Neural crest cell (in vitro differentiated cells): Measurements from ENCODE around the gene DUSP8. TPM values are rescaled to one million over a fixed set of nuclear protein-coding genes. Genes with fewer than 3 reads are reported as not detected.
"Not testable (repeated sequence)": the region's sequence is repeated elsewhere in the genome, so short reads cannot be mapped to it uniquely, and the experiment has no call there.

Experiments
- DNase-seq: peaks from one replicate; pipeline ENCODE4 v3.0.0; 2021; ENCODE audit warnings: low read depth, mixed read lengths, low spot score
- H3K27ac Mint-ChIP-seq: one replicate; pipeline ENCODE4 v1.8.0; 2021; ENCODE audit warnings: mild to moderate bottlenecking, mixed read lengths; ENCODE audit not compliant: unreplicated experiment
- H3K27me3 Mint-ChIP-seq: 2 replicates; pipeline ENCODE4 v1.8.0; 2021; ENCODE audit warnings: low read depth, mild to moderate bottlenecking, mixed read lengths
- H3K36me3 Mint-ChIP-seq: 2 replicates; pipeline ENCODE4 v1.8.0; 2021; ENCODE audit warnings: low read depth, mild to moderate bottlenecking, mixed read lengths
- H3K4me1 Mint-ChIP-seq: 2 replicates; pipeline ENCODE4 v1.8.0; 2021; ENCODE audit warnings: mixed read lengths
- H3K4me3 Mint-ChIP-seq: one replicate; pipeline ENCODE4 v1.8.0; 2021; ENCODE audit warnings: mild to moderate bottlenecking, mixed read lengths
- H3K9me3 Mint-ChIP-seq: 2 replicates; pipeline ENCODE4 v1.8.0; 2021; ENCODE audit warnings: mixed read lengths
- total RNA-seq: library from RNA; stranded (reverse); gene quantifications from 2 replicates; pipeline ENCODE4 v1.2.1, GENCODE V29; 2021
- TF ChIP-seq, protein P1 (sequence below): fragments of 200-600 bp; sonication (generic); conservative IDR thresholded peaks from 2 replicates; pipeline ENCODE4 v1.5.0; 2021; ENCODE audit warnings: antibody characterized with exemption, mild to moderate bottlenecking

Gene DUSP8
- total RNA-seq, 1 donor from 2014 or later = 10.1 TPM

DNA sequence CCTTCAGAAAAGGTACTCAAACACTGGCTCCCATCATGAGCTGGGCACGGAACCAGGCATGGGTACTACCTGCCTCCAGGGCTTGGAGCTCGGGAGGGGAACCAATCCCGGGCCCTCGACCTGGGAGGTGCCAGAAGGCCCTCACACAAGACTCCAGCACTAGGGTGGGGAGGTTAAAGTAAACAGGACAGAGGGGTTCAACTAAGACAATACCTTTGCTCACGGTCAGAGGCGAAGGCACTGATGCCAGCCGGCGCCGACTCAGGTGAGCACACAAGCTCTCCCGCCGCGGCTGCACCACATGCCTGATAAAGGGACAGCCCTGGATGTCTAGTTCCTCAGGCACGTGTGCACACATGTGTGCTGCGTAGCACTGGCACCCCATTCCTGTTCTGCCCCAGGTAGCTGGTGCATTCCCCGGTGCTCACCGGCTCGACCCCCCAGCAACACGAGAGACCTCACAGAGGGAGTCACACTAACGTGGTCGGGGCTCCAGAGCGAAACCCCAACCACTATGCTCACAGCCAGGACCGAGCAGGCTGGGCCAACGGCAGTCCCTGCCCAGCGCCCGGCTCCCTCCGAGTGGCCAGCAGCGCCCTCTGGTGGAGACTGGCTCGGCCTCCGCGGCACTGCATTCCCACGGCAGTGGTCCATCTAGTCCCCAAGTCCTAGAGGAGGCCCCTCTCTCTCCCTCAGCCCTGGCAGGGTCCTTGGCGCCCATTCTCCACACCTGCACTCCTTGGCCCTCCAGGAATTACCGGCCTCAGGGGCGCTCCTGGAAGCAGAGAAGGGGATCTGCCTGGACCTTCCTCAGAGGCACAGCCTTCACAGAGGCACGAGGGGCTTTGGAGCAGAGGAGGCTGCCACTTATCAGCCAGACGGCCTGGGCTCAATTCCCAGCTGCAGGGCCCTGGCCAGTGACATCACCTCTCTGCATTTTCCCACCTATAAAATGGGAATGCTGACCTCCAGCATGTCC is 56.7 kb downstream of the DUSP8 start:
- H3K4me3 Mint-ChIP-seq = no peak overlapping the region
- H3K27ac Mint-ChIP-seq = no peak overlapping the region
- no peaks in the 10 kb centered on the region for H3K36me3 Mint-ChIP-seq
- no peaks in the 10 kb centered on the region for H3K9me3 Mint-ChIP-seq
- H3K4me1 Mint-ChIP-seq = peaks cover 15% of the 10 kb centered on the region
- H3K27me3 Mint-ChIP-seq = no peaks in the 10 kb centered on the region
- TF ChIP-seq, protein P1, sequence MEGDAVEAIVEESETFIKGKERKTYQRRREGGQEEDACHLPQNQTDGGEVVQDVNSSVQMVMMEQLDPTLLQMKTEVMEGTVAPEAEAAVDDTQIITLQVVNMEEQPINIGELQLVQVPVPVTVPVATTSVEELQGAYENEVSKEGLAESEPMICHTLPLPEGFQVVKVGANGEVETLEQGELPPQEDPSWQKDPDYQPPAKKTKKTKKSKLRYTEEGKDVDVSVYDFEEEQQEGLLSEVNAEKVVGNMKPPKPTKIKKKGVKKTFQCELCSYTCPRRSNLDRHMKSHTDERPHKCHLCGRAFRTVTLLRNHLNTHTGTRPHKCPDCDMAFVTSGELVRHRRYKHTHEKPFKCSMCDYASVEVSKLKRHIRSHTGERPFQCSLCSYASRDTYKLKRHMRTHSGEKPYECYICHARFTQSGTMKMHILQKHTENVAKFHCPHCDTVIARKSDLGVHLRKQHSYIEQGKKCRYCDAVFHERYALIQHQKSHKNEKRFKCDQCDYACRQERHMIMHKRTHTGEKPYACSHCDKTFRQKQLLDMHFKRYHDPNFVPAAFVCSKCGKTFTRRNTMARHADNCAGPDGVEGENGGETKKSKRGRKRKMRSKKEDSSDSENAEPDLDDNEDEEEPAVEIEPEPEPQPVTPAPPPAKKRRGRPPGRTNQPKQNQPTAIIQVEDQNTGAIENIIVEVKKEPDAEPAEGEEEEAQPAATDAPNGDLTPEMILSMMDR = peak; percentile 96
- DNase-seq = peak; percentile 96

DNA sequence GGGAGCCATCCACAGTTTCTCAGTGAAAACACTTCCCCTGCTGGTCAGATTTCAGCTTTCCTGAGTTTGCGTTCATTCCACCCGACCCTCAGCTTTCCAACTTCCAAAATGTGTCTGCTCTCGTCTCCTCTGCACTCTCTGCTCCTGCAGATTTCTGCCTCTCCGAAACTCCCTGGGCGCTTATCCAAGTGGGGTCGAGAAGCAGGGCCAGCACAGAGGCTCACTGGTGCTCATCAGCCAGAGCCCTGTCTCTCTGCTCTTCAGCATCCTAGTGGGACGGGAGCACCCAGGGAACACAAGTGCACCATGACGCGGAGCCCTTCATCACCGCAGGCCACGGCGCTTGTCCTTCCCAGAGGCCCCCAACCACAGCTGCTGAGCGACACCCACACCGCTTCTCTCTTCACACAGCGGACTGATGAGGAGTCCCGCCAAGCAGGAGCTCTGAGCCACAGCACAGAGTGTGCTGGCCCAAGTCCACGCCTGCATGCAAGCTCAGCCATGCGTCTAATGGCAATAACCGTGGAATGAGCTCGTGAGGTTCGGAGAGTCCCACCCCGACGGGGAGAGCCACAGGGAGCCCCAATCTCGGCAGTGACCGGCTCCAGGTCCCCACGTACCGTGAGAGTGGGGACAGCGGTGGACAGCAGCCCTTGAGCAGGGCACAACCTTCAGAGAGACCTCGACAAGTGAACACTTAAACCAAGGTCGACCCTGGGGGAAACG is 57.6 kb downstream of the DUSP8 start:
- TF ChIP-seq, protein P1 = no peak
- no peak overlapping the region for H3K4me3 Mint-ChIP-seq
- no peaks in the 10 kb centered on the region for H3K9me3 Mint-ChIP-seq
- DNase-seq = no peak
- H3K4me1 Mint-ChIP-seq = peaks cover 18% of the 10 kb centered on the region
- no peaks in the 10 kb centered on the region for H3K27me3 Mint-ChIP-seq
- peak overlapping the region; percentile 52 for H3K27ac Mint-ChIP-seq
- H3K36me3 Mint-ChIP-seq = no peaks in the 10 kb centered on the region

DNA sequence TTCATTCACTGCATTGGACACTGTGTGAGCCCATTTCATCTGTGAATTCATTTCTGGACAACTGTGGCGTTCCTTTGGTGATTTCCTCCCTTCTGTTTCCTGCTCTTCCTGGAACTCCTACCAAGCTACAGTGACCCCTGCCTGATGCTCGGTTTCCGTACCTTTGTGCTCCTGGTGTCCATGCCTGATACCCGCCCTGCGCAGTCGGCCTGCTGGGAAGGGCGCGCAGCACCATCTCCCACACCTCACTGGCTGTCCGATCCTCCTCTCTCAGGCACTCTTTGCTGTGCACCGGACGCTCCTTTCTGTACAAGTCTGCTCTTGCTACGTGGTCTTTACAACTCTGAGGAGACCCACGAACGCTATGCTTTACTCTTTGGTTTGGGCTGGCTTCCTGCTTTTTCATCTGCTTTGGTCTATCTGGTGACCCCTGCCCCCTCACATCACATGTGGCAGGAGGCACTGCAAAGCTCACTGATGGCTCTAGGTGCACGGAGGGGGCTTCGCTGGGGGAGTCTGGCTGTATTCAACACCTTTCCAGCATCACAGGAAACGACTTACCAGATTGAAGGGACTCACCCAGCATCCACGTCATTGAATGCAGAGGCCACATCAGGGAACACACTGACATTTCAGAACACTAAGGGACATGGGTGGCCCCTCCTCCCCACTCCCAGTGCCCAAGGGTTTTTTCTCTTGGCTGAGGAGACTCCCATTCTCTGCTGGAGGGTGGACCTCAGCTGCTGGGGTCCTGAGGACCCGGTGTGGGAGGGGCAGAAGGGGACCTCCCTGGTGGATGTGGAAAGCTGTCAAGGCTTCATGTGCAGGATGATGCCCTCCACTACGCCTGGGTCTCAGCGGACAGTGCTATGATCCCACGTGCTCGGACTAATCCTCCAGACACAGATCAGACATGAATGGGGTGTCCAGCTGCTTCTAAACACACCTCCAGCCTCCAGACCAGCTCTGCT is 58.5 kb downstream of the DUSP8 start:
- no peak for DNase-seq
- TF ChIP-seq, protein P1 = no peak
- no peaks in the 10 kb centered on the region for H3K27me3 Mint-ChIP-seq
- no peaks in the 10 kb centered on the region for H3K36me3 Mint-ChIP-seq
- H3K27ac Mint-ChIP-seq = no peak overlapping the region
- peaks cover 20% of the 10 kb centered on the region for H3K4me1 Mint-ChIP-seq
- H3K4me3 Mint-ChIP-seq = no peak overlapping the region
- no peaks in the 10 kb centered on the region for H3K9me3 Mint-ChIP-seq

DNA sequence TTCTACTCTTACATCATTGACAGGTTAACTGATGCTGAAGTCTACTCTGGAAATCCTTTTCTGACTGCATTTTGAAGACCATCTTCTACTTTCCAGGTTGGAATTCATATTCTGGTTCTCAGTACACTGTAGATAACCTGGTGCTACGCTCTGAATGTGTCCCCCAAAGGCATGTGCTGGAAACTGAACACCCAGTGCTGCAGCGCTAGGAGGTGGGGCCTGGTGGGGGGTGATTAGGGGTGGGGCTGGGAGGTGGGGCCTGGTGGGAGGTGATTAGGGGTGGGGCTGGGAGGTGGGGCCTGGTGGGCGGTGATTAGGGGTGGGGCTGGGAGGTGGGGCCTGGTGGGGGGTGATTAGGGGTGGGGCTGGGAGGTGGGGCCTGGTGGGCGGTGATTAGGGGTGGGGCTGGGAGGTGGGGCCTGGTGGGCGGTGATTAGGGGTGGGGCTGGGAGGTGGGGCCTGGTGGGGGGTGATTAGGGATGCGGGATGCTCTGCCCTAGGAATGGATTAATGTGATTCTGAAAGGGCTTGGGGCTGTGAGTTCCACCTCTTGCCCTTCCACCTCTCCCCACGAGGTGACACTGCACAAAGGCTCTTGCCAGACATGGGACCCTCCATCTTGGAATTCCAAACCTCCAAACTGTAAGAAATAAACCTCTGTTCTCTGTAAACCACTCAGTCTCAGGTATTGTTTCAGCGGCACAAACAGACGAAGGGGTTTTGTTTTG is 59.4 kb downstream of the DUSP8 start:
- not testable (repeated sequence) for H3K27ac Mint-ChIP-seq, DNase-seq

DNA sequence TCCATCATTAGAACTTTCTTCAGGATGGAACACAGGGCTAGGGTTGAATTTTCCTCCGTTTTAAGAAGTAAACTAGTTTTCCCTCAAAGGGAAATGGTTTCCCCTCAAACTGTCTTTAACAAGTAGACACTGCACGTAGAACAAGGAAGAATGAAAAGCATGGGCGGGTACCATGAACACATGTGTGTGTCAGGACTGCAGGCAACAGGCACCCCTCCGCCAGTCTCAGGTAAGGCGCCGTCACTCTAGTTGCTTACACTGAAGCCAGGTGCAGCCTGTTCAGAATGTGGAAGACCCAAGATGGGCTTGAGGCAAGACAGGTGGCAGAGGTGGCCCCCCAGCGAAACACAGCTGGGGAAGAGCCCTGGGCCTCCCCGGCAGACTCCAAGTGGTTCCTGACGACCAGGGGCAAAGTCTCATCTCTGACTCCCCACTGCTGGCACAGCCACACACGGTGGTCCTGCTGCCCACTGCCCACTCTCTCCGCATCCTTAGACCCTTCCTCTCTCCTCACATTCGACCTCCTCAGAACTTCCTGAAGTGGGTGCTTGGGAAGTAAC is 60.1 kb downstream of the DUSP8 start:
- no peaks in the 10 kb centered on the region for H3K27me3 Mint-ChIP-seq

More for the DNA sequence above, 59.4 kb downstream of the DUSP8 start:
- not testable (repeated sequence) for H3K36me3 Mint-ChIP-seq, H3K9me3 Mint-ChIP-seq, H3K4me3 Mint-ChIP-seq, H3K27me3 Mint-ChIP-seq
- peaks cover 23% of the 10 kb centered on the region for H3K4me1 Mint-ChIP-seq

More for the DNA sequence above, 60.1 kb downstream of the DUSP8 start:
- Mint-ChIP-seq H3K4me1 (peaks cover 27% of the 10 kb centered on the region), H3K9me3 (no peaks in the 10 kb centered on the region), H3K36me3 (no peaks in the 10 kb centered on the region), H3K27ac (no peak overlapping the region), H3K4me3 (no peak overlapping the region)
- no peak for DNase-seq
- TF ChIP-seq, protein P1 = no peak
